ENCODE results near the gene FMO3. TPM values are rescaled to one million over a fixed set of nuclear protein-coding genes. Genes with fewer than 3 reads are reported as not detected.

Gene FMO3
- not detected in 2 replicates for total RNA-seq (2014; rRNA removed; shearing (Covaris generic))

DNA sequence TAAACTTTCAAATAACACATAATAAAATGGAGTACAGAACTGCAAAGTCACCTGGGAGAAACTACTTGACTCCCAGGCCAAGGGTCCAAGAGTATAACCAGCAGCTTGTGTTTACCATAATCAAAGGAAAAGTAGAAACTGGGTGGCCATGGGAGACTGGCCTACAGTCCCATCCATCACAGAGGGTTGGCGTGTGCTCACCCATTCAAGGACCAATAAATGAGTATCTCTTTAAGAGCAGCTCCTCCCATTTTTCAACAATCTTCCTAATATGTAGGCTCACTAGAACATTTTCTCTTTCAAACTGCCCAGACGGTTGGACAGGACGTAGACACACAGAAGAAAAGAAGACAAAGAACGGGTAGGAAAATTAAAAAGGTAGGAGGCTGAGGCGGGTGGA is at the start of gene FMO3:
Gene FMO3, plus strand, starts transcription at position 302 of the 400 bp plus-strand sequence. CDS start 1,754 bp downstream, outside the sequence.
- Histone ChIP-seq H3K27me3 (ENCODE audit: control insufficient read depth, insufficient read depth, low read length) (no peaks in the 10 kb centered on the region), H3K36me3 (replicated peaks; ENCODE audit: control insufficient read depth, insufficient read depth, low read length) (no peaks in the 10 kb centered on the region), H3K4me3 (ENCODE audit: insufficient read depth, low read depth, low read length) (no peak within 1 kb of the TSS)
- DNase-seq: no peak

DNA sequence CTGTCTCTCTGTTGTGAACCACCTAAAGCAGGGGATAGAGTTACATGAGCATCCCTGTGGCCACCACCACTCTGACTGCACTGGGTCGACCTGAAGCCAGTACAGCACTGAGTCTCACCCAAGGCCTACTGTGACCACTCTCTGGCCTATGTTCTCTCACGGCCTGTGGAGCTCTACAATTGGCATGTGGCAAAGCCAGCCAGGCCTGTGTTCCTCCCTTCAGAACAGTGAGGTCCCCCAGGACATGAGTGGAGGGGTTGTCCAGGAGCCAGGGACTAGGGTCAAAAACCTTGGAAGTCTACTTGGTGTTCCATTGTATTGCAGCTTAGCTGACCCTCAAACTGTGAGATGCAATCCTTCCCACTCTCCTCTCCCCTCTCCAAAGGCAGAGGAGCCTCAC is 42.7 kb upstream of the FMO3 start:
- no peak for DNase-seq
- H3K4me3 ChIP-seq (ENCODE audit: insufficient read depth, low read depth, low read length): no peak overlapping the region
- no peaks in the 10 kb centered on the region for H3K36me3 ChIP-seq (replicated peaks; ENCODE audit: control insufficient read depth, insufficient read depth, low read length)
- H3K27me3 ChIP-seq (ENCODE audit: control insufficient read depth, insufficient read depth, low read length): no peaks in the 10 kb centered on the region

DNA sequence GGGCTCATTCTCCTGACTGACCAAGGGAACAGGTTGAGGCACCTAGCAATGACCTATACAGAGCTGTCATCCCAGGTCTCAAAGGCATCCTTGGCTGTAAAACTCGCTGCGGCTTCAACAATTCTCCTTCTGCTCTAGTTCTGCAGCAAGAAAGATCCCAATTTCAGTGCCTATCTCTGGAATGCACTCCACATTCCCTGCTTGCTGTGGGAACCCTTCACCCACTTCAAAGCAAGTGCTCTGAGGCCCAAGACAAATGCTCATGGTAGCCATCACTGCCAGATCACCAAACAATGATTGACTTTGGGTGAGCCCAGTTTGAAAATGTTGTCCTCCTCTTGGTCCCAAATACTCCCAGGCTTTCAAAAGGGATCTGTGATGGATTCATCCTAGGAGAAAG is 37.7 kb upstream of the FMO3 start:
- no peak for DNase-seq
- H3K27me3 ChIP-seq (ENCODE audit: control insufficient read depth, insufficient read depth, low read length): no peaks in the 10 kb centered on the region
- H3K36me3 ChIP-seq (replicated peaks; ENCODE audit: control insufficient read depth, insufficient read depth, low read length): no peaks in the 10 kb centered on the region
- no peak overlapping the region for H3K4me3 ChIP-seq (ENCODE audit: insufficient read depth, low read depth, low read length)

DNA sequence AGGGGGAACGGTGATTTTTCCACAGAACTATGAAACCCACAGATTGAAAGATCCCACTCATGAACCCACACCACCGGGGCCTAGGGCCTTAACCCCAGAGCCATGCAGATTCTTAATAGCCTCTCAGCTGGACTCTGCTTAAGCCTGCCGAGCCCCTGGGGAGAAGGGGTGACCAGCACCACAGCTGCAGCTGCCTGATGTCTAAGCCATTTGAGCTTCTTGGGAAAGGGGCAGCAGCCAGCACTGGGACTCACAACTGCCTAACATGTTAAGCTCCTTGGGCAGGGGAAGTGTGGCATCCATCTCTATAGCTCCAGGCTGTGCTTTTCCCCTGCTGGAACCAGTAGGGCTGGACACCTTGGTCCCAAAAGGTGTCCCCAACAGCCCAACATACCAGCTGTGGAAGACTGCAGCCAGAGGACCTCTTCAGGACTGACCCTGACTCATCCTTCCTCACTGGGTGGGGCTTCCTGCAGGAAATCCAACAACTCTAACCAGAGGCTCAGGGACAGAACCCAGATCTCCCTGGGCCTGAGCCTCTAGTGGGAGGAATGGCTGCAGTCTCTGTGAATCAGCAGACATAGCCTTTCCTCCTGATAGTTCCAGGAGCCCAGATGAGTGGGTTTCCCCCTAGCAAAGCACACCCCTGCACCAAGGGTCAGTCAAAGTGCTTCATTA is 34.6 kb upstream of the FMO3 start:
- Histone ChIP-seq H3K4me3 (ENCODE audit: insufficient read depth, low read depth, low read length) (no peak overlapping the region), H3K27me3 (ENCODE audit: control insufficient read depth, insufficient read depth, low read length) (no peaks in the 10 kb centered on the region), H3K36me3 (replicated peaks; ENCODE audit: control insufficient read depth, insufficient read depth, low read length) (no peaks in the 10 kb centered on the region)
- DNase-seq: no peak

DNA sequence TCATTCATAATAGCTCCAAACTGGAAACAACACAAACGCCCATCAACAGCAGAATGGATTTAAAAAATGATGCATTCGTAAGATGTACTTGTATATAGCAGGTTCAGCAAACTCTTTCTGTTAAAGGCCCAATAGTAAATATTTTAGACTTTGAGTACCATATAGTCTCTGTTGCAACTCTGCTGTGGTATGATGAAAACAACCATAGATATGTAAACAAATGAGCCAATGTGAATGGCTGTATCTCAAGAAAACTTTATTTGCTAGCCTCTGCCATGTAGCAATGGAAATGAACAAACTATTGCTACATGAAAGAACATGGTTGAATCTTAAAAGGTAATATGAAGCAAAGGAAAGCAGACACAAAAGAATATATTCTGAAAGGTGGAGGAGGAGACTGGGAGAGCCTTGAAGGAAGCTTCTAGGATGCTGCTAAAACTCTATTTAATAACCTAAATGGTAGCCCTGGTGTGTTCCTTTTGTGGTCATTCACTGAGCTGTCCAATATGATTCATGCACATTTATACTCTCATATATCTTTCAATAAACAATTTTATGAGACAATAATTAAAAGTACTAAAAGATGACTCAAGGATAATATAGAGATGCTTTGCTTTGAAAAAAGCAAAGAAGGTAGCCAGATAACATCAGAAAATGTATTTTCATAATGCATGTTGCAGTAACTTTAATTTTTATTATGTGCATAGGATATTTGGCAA is 29.1 kb upstream of the FMO3 start:
- Histone ChIP-seq H3K27me3 (ENCODE audit: control insufficient read depth, insufficient read depth, low read length) (no peaks in the 10 kb centered on the region), H3K4me3 (ENCODE audit: insufficient read depth, low read depth, low read length) (no peak overlapping the region), H3K36me3 (replicated peaks; ENCODE audit: control insufficient read depth, insufficient read depth, low read length) (no peaks in the 10 kb centered on the region)
- no peak for DNase-seq

DNA sequence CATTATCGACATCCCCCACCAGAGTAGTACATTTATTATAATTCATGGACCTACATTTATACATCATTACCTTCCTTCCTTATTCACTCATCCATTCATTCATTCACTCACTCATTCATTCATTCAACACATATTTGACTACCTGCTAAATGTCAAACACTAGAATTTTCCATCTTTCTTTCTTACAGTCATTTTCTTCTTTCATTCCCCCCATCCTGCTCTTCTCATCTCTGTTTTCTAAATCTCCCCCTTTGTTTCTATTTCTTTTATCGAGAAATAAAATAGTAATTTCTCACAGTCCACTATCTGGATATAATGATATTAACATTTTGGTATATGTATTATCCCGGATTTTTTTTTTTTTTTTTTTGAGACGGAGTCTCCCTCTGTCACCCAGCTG is 27.8 kb upstream of the FMO3 start:
- Histone ChIP-seq H3K36me3 (replicated peaks; ENCODE audit: control insufficient read depth, insufficient read depth, low read length) (no peaks in the 10 kb centered on the region), H3K27me3 (ENCODE audit: control insufficient read depth, insufficient read depth, low read length) (no peaks in the 10 kb centered on the region), H3K4me3 (ENCODE audit: insufficient read depth, low read depth, low read length) (no peak overlapping the region)
- no peak for DNase-seq

DNA sequence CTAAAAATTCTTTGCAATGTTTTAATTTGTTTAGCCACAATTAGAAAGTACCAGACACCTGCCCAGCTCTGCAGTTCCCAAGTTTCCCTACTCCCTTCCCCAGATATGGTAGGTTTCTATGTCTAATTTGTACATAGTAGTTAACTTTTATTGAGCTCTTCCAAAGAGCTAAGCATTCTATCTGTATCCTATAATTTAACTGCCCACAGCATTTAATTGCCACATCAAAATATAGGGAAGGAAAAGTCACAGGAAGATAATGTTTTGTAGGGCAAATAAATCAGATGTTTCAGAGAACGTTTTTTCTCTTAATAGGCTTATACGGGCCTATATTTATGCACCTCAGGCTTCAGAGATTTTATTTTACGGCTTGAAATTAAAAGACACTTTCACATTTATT is 15.7 kb upstream of the FMO3 start:
- no peaks in the 10 kb centered on the region for H3K27me3 ChIP-seq (ENCODE audit: control insufficient read depth, insufficient read depth, low read length)
- H3K36me3 ChIP-seq (replicated peaks; ENCODE audit: control insufficient read depth, insufficient read depth, low read length): no peaks in the 10 kb centered on the region
- no peak for DNase-seq

DNA sequence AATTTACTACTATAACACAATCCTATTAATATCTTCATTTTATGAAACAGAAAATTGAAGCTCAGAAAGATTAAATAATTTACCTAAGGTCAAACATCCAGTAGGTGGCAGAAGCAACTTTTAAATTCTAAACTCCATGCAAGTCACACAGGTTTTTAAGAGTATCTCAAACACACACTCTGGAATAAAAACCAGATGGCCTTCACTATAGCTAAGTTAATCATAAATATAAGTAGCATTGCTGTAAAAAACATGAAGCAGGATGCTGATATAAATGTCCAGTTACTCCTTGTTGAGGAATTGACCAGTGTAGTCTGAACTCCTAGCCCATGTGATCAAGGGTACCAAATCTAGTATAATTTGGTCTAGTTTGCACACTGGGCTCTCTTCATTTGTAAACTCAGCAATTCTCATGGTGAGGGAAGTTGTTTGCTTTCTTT is 9.4 kb upstream of the FMO3 start:
- DNase-seq: no peak
- no peaks in the 10 kb centered on the region for H3K36me3 ChIP-seq (replicated peaks; ENCODE audit: control insufficient read depth, insufficient read depth, low read length)
- H3K4me3 ChIP-seq (ENCODE audit: insufficient read depth, low read depth, low read length): no peak overlapping the region

More for the DNA sequence above, 15.7 kb upstream of the FMO3 start:
- no peak overlapping the region for H3K4me3 ChIP-seq (ENCODE audit: insufficient read depth, low read depth, low read length)

DNA sequence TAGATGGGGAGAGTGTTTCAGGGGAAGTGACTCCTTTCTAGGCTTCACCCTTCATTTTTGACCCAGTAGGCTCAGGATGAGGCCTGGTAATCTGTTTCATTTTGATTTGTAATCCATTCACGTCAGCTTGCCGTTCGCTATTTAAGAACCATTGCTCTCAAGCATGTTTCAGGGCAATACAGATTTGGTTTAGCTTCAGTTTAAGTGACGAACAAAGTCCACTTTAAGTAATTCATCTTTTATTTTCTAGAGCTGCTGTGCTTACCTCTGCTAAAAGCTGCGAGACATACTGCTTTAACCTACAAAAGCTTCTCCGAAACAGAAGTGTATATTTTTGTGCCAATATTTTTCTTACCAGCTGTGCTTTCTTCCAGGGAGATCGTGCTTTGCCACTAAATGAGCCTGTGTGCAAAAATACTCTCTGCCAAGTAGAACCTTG is 8.9 kb upstream of the FMO3 start:
- H3K4me3 ChIP-seq (ENCODE audit: insufficient read depth, low read depth, low read length): no peak overlapping the region
- no peaks in the 10 kb centered on the region for H3K27me3 ChIP-seq (ENCODE audit: control insufficient read depth, insufficient read depth, low read length)
- no peaks in the 10 kb centered on the region for H3K36me3 ChIP-seq (replicated peaks; ENCODE audit: control insufficient read depth, insufficient read depth, low read length)
- DNase-seq: no peak

More for the DNA sequence above, 9.4 kb upstream of the FMO3 start:
- no peaks in the 10 kb centered on the region for H3K27me3 ChIP-seq (ENCODE audit: control insufficient read depth, insufficient read depth, low read length)

DNA sequence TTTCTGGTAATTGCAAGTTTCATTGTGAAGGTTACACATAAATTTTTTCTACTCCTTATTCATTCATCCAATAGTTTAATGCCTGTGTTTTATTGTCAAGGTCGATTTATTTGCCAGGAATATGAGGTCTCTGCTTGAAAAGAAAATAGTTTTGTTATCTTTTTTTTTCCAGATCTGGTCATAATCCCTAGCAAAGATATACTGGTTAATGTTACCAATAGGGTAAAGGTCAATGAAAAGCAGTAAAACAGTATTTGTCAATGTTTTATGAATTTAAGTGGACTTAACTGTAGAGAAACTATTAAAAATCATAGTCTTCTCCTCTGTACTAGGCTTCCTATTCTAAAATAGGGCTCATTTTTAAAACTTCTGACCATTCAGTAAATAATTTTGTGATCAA is 8.1 kb upstream of the FMO3 start:
- H3K36me3 ChIP-seq (replicated peaks; ENCODE audit: control insufficient read depth, insufficient read depth, low read length): no peaks in the 10 kb centered on the region
- no peaks in the 10 kb centered on the region for H3K27me3 ChIP-seq (ENCODE audit: control insufficient read depth, insufficient read depth, low read length)
- DNase-seq: no peak
- no peak overlapping the region for H3K4me3 ChIP-seq (ENCODE audit: insufficient read depth, low read depth, low read length)

DNA sequence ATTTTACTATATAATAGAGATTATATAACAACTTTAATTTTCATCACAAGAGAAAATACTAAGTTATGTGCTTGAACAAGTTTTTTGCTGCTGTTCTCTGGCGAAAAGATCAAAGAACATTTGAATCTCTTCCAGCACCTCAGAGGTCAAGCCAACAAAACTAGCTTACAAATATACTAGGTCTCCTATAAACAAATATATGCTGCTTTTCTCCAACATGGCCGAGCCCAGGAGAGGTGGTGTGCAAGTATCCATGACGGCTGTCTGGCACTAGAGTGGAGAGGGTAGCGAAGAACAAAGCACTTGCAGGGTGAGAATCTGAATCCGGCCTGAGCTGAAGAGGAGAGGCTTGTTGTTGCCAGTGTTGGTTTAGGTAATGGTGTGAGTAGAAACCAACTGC is 7.5 kb upstream of the FMO3 start:
- Histone ChIP-seq H3K4me3 (ENCODE audit: insufficient read depth, low read depth, low read length) (no peak overlapping the region), H3K27me3 (ENCODE audit: control insufficient read depth, insufficient read depth, low read length) (no peaks in the 10 kb centered on the region), H3K36me3 (replicated peaks; ENCODE audit: control insufficient read depth, insufficient read depth, low read length) (no peaks in the 10 kb centered on the region)
- DNase-seq: no peak

DNA sequence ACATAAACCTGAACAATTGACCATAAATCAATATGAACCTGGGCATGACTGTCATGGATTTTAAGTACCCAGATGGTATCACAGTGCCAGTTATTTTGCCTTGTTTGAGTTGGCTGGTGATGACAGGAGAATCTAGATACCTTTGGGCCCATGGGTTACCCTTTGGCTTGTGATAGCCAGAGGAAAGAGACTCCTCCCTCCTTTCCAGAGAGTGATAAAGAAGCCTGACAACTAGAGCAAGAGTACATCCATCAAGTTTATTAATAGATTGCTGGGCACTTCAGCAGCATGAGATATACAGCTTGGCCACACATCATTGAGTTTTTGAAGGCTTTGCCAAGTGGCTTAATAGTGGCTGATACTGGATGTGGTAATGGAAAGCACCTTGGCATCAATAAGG is 6.6 kb upstream of the FMO3 start:
- Histone ChIP-seq H3K27me3 (ENCODE audit: control insufficient read depth, insufficient read depth, low read length) (no peaks in the 10 kb centered on the region), H3K36me3 (replicated peaks; ENCODE audit: control insufficient read depth, insufficient read depth, low read length) (no peaks in the 10 kb centered on the region), H3K4me3 (ENCODE audit: insufficient read depth, low read depth, low read length) (no peak overlapping the region)
- DNase-seq: no peak

DNA sequence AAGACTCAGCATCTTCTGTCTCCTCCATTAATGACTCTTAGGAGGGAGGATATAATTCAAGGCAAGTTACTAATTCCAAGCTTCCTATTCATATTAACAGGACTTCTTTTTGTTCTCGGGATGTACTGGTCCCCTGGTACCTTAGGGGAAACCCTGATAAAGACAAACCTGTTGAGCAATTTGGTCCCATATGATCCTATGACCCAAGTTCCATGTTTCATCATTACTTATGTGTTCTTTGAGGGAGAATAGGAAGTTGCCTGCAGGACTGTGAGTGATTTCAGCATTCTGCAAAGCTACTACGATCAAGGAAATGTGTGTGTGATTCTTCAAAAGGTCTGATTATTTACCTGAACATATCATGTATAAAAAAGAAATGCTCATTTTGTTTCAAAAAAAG is 5.8 kb upstream of the FMO3 start:
- no peak overlapping the region for H3K4me3 ChIP-seq (ENCODE audit: insufficient read depth, low read depth, low read length)
- no peaks in the 10 kb centered on the region for H3K27me3 ChIP-seq (ENCODE audit: control insufficient read depth, insufficient read depth, low read length)
- DNase-seq: no peak
- H3K36me3 ChIP-seq (replicated peaks; ENCODE audit: control insufficient read depth, insufficient read depth, low read length): no peaks in the 10 kb centered on the region

DNA sequence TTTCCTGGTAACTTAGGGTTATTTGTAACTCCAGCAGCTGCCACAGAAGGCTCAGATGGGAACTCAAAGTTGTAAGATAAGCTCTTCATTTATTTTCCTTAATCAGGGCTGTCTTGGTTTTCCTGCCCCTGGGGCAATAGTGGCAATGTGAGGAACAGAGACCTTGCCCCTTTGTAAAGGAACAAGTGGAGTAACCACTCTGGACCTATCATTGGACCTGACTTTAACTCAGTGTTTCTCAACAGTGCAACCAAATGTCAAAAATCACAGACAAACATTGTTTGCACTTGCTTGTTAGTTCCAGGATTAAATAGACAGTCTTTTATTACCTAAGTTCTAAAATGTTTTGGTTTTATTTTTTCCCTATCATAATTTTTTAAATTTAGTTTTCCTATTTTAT is 2.8 kb upstream of the FMO3 start:
- no peak overlapping the region for H3K4me3 ChIP-seq (ENCODE audit: insufficient read depth, low read depth, low read length)
- no peaks in the 10 kb centered on the region for H3K36me3 ChIP-seq (replicated peaks; ENCODE audit: control insufficient read depth, insufficient read depth, low read length)
- DNase-seq: no peak
- no peaks in the 10 kb centered on the region for H3K27me3 ChIP-seq (ENCODE audit: control insufficient read depth, insufficient read depth, low read length)

DNA sequence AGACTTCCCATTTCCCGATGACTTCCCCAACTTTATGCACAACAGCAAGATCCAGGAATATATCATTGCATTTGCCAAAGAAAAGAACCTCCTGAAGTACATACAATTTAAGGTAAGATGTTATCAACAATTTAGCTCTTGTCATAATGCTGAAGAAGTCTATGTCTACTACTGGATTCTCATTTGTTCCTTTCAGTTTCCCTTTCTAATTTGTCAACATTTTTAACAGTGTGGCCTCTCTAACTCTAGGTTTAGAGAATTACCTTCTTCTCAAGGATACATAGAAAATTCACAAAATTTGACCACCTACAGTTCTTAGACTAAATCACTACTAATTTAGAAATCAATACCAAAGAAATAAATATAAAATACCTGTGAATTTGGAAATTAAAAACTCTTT is 13.2 kb downstream of the FMO3 start:
- Histone ChIP-seq H3K36me3 (replicated peaks; ENCODE audit: control insufficient read depth, insufficient read depth, low read length) (no peaks in the 10 kb centered on the region), H3K4me3 (ENCODE audit: insufficient read depth, low read depth, low read length) (no peak overlapping the region)

More for the DNA sequence above, 13.2 kb downstream of the FMO3 start:
- no peak for DNase-seq
- H3K27me3 ChIP-seq (ENCODE audit: control insufficient read depth, insufficient read depth, low read length): no peaks in the 10 kb centered on the region

Measured in H7 (cell line).